CD1c-positive myeloid dendritic cell (primary cell): Measurements from ENCODE around the gene EEF1G.
"Not testable (repeated sequence)": the region's sequence is repeated elsewhere in the genome, so short reads cannot be mapped to it uniquely, and the experiment has no call there.

Experiments
- DNase-seq: peaks from one replicate; pipeline ENCODE4 v3.0.0-alpha.2; 2016; ENCODE audit errors: extremely low spot score

Gene EEF1G

GRCh38 chr11:62573592-62574362, at the start of gene EEF1G:
TSS of gene EEF1G (minus strand) at chr11:62573891. CDS start at chr11:62573842, 49 bp downstream.
- peak; percentile 100 for DNase-seq

GRCh38 chr11:62622476-62623089, 48.9 kb upstream of the EEF1G start:
- DNase-seq, result no peak

DNA sequence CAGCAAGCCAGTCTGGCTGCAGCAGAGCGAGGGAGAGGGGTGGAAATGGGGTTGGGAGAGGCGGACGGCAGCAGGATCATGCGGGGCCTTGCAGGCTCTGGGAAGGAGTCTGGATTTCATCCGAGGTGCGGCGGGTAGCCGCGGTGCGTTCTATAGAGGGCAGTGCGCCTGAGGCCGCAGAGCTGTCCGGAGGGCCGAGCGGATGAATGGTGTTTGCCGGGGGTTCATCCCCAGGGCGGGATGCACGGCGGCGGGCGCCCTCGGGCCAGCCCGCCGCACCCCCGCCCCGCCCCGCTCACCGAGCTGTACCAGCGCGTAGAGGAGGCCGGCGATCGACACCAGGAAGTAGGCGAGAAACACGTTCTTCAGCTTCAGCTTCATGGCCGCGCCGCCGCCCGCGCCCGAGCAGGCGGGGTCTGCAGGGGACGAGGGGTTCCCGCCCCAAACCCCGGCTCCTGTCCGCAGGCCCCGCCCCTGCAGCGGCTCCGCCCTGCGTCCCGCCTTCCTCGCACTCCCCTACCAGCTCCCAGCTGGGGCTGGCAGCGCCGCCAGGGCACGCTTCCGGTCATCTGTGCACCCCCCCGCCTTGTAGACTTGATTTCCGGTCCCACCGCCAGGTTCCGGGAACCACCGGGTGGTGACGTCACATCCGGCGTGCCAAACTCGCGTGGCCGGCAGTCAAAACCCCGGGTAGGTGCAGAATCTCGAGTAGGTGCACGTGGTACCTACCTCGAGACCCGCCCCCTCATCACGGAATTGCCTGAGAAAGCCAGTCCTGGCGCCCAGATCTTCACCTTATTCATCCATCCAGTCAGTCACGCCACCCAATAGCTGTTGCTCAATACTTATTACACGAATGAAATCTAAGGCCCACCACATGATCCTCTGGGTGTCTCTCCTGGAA, 48.1 kb upstream of the EEF1G start, which contains the start of gene B3GAT3:
TSS of gene B3GAT3 (minus strand) at position 420 of the 904 bp plus-strand sequence. CDS start at position 381, 39 bp downstream.
- peak; percentile 98 for DNase-seq

- DNase-seq, result no peak
Measured at GRCh38 chr11:62621027-62621566, 47.4 kb upstream of the EEF1G start.

- DNase-seq, result not testable (repeated sequence)
Measured at GRCh38 chr11:62616957-62617356, 43.3 kb upstream of the EEF1G start.

- DNase-seq, result no peak
Measured at GRCh38 chr11:62615521-62615920, 41.8 kb upstream of the EEF1G start.

DNA sequence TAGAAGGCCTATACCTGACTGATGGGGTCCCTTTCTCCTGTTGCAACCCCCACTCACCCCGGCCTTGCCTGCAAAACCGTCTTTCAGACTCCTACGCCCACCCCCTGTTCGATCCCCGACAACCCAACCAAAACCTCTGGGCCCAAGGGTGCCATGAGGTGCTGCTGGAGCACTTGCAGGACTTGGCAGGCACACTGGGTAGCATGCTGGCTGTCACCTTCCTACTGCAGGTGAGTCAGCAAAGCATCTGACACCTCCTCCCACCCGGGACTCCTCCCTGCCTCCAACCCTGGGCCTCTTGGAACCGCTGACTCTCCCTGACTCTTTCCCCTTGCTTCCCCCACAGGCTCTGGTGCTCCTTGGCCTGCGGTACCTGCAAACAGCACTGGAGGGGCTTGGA, 40.6 kb upstream of the EEF1G start:
- DNase-seq, result no peak

GRCh38 chr11:62613291-62613778, 39.6 kb upstream of the EEF1G start:
- no peak for DNase-seq

DNA sequence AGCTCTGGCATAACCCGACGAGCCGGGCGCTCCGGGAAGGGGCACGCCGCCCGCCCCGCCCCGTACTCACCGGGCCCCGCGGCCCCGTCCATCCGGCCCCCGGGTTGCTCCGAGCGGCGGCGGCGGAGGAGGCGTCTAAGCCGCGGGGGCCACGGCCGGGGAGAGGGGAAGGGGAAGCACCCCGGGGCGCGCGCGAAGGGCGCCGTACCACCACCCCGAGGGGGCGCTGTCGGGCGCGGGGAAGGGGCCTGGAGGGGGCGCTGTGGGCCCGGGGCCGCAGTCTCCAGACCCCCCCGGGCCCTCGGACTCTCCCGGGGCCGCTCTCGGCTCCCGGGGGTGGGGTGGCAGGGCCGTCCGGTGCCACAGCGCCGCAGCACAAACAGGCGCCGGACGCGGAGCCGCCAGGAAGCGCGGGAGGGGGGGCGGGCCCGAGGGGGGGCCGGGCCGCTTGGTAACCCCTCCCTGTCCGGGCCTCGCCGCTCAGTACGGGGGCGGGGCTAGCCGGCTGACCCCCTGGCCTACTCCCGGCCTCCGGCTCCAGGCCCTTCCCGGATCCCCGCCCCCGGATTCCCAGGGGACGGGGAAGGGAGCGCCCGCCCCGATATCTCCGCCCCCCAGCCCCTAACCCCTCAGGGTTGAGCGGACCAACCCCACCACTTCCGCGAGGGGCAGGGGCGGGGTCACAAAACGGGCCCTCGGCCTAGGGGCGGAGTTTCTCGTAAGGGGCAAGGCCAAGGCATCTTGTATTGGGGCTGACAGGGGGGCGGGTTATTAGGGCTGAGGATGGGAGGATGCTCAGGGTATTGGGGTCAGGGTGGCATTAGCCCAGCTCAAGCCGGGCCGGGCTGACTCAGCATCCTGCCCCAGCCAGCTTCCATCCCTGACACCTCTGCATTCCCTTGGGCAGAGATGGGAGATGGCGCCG, 38.9 kb upstream of the EEF1G start, which contains the start of the genes EML3 and ROM1:
TSS of gene EML3 (minus strand) at position 410 of the 925 bp plus-strand sequence. CDS start at position 92, 318 bp downstream.
TSS of gene ROM1 (plus strand) at position 892 of the 925 bp plus-strand sequence. CDS start at position 917, 25 bp downstream.
- peak; percentile 90 for DNase-seq

- peak; percentile 36 for DNase-seq
Measured at GRCh38 chr11:62611705-62612365, 38.1 kb upstream of the EEF1G start.

DNA sequence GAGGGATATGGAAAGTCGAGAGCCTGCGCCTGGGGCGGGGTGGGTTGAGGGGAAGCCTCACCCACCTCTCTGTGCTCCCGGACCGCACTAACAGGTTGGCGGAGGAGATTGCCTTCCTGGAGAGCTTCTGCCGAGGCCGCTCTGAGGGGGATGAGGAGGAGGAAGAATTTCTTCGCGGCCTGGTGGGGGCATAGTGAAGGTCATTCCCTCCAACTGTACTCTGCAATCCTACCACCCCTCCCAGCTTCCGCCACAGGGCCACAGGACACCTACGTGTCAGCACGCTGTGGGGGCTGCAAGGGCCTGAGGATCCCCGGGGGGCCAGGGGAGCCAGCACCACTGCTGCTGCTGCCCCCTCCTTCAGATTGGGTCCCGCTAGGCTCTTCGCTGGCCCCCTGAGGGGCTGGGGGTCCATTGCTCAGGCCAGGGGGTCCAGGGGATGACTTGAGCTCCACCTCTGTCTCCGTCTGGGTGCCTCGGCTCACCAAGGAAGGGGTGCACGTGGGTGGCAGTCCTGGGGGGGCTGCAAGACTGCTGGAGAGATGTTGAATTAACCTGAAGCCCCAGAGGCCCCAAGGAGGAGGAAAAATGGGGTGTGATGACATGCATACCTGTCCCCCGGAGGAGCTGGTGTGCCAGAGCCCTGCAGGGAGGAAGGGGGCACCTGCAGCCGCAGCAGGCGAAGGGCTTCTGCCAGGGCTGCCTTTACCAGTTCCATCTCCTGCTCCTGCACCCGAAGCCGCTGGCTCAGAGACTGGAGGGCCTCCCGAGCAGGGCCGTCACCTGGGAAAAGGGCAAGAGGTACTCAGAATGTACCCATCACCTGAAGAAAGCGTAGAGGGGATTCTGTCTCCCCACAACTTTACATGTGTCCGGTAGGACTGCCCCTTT, 37.4 kb upstream of the EEF1G start:
- no peak for DNase-seq

GRCh38 chr11:62610403-62610802, 36.7 kb upstream of the EEF1G start:
- DNase-seq, result no peak

DNA sequence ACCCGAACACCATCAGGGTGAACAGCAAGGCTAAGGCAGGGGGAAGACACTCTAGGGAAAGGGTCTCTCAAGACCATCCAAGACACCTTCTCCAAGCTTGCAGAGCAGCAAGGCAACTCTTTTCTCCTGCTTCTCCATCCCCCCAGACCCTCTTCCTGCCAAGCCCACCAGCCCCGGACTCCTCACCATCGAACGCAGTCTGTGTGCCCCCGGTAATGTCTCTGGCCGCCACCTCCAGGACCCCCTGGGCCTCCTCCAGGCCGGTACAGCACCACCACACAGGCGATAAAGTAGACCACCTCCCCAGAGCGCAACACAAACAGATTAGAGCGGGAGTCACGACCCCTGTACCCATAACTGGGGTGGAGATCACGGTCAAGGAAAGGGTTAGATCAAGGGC, 35.1 kb upstream of the EEF1G start:
- no peak for DNase-seq

- DNase-seq, result peak; percentile 48
Measured at GRCh38 chr11:62607714-62608113, 34.0 kb upstream of the EEF1G start.

GRCh38 chr11:62605902-62606301, 32.2 kb upstream of the EEF1G start:
- DNase-seq, result no peak

- DNase-seq, result no peak
Measured at GRCh38 chr11:62605467-62605866, 31.8 kb upstream of the EEF1G start.

GRCh38 chr11:62604460-62605120, 30.9 kb upstream of the EEF1G start:
- no peak for DNase-seq

DNA sequence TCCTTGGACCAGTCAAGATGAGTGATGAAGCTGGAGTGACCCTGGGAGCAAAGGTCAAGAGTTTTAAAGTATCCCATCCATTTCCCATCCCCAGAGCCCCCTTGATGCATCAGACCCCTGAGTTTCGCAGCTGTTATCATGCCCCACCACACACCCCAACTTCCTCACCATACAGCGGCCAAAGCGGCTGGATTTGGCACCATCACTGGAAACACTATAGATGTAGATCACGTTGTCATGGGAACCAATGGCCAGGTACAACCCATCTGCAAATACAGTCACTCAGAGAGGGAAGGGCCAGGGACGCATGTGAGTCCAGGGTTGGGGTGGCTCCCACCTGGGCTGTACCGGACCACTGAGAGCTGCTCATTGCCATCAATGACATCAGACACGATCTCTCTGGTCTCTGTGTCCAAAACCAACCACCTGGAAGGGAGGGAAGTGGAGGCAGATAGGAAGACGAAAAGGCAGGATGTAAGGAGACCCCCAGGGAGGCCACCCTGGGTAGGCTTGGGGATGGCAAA, 30.1 kb upstream of the EEF1G start:
- DNase-seq, result no peak
